CD4-positive, alpha-beta memory T cell (primary cell): ENCODE data around the gene TF. TPM values are rescaled to one million over a fixed set of nuclear protein-coding genes. Genes with fewer than 3 reads are reported as not detected.
"Not testable (repeated sequence)": the region's sequence is repeated elsewhere in the genome, so short reads cannot be mapped to it uniquely, and the experiment has no call there.

Experiments
- CTCF ChIA-PET: fragments of 350-600 bp; sonication (Branson Sonifier 250); formaldehyde crosslinking; loops from one replicate; lab custom pipeline; 2021; ENCODE audit warnings: inconsistent platforms; ENCODE audit not compliant: partially characterized antibody; lab: Charles Lee
- POLR2A ChIA-PET: fragments of 350-600 bp; sonication (Branson Sonifier 250); formaldehyde crosslinking; loops from one replicate; lab custom pipeline; 2021; ENCODE audit not compliant: partially characterized antibody; lab: Charles Lee
- DNase-seq, 5 donors: peaks; one replicate each; pipeline versions ENCODE4 v3.0.0 to v3.0.0-alpha.2; 2020 to 2022; ENCODE audit warnings: mixed read lengths in 1 of 5
- H3K27ac ChIP-seq: one replicate; pipeline ENCODE4 v1.7.0; 2013; ENCODE audit warnings: low read depth, low read length
- H3K27me3 ChIP-seq: 2 replicates; pipeline ENCODE4 v1.7.0; 2013; ENCODE audit warnings: mild to moderate bottlenecking, low read length, moderate library complexity; ENCODE audit not compliant: insufficient read depth
- H3K36me3 ChIP-seq: 2 replicates; pipeline ENCODE4 v1.7.0; 2013; ENCODE audit warnings: mild to moderate bottlenecking, low read length, moderate library complexity; ENCODE audit not compliant: insufficient read depth
- H3K4me1 ChIP-seq: 2 replicates; pipeline ENCODE4 v1.7.0; 2013; ENCODE audit warnings: mild to moderate bottlenecking, low read length, moderate library complexity; ENCODE audit not compliant: insufficient read depth
- H3K4me3 ChIP-seq, 2 donors: one replicate each; pipeline ENCODE4 v1.7.0; 2013; ENCODE audit warnings: low read length in 2 of 2, mild to moderate bottlenecking in 1 of 2
- H3K9me3 ChIP-seq, 2 donors: one replicate each; pipeline ENCODE4 v1.7.0; 2013; ENCODE audit warnings: low read length in 2 of 2, control low read depth in 1 of 2; ENCODE audit not compliant: control insufficient read depth in 1 of 2
- H3K27ac Mint-ChIP-seq, 7 donors: one replicate each; pipeline ENCODE4 v1.8.0; 2020 to 2021; ENCODE audit warnings: mixed read lengths in 7 of 7, mild to moderate bottlenecking in 6 of 7, inconsistent platforms in 3 of 7, moderate library complexity in 3 of 7
- H3K27me3 Mint-ChIP-seq, 2 donors: one replicate each; pipeline ENCODE4 v1.8.0; 2020 to 2021; ENCODE audit warnings: mixed read lengths in 2 of 2
- H3K36me3 Mint-ChIP-seq, 2 donors: one replicate each; pipeline ENCODE4 v1.8.0; 2020 to 2021; ENCODE audit warnings: mixed read lengths in 2 of 2, inconsistent platforms in 1 of 2, mild to moderate bottlenecking in 1 of 2
- H3K4me1 Mint-ChIP-seq, 4 donors: one replicate each; pipeline ENCODE4 v1.8.0; 2020 to 2021; ENCODE audit warnings: mixed read lengths in 4 of 4, mild to moderate bottlenecking in 1 of 4
- H3K4me3 Mint-ChIP-seq, 8 donors: one replicate each; pipeline ENCODE4 v1.8.0; 2020 to 2021; ENCODE audit warnings: mixed read lengths in 8 of 8, mild to moderate bottlenecking in 7 of 8, moderate library complexity in 6 of 8, inconsistent platforms in 3 of 8
- H3K9me3 Mint-ChIP-seq, 8 donors: one replicate each; pipeline ENCODE4 v1.8.0; 2020 to 2021; ENCODE audit warnings: mixed read lengths in 8 of 8, mild to moderate bottlenecking in 5 of 8, inconsistent platforms in 3 of 8, moderate library complexity in 1 of 8
- intact Hi-C: fragments of 100-400 bp; cut with micrococcal nuclease; formaldehyde crosslinking; loops from one replicate; pipeline ENCODE4 v1.15.1; 2023
- polyA plus RNA-seq, 2 donors: library from polyadenylated mRNA; unstranded; fragments of 300-500 nt; fragmentation: Illumina TruSeq; gene quantifications; one replicate each; pipeline ENCODE4 v1.2.3, GENCODE V29; 2021
- total RNA-seq, 2 experiments: library from RNA; stranded (reverse); gene quantifications; one replicate each; pipeline ENCODE4 v1.2.3, GENCODE V29; 2021

The TF gene
- total and polyA plus RNA-seq, 4 experiments from 2014 or later: 0.25 to 0.38 TPM; not detected in 2

- CTCF ChIA-PET, intact Hi-C loops, H3K4me1 Mint-ChIP-seq, H3K27ac ChIP-seq, H3K9me3 Mint-ChIP-seq, H3K36me3 Mint-ChIP-seq, H3K4me3 Mint-ChIP-seq, H3K27me3 ChIP-seq, H3K36me3 ChIP-seq, POLR2A ChIA-PET, H3K4me3 ChIP-seq, H3K9me3 ChIP-seq, DNase-seq, H3K27ac Mint-ChIP-seq, H3K4me1 ChIP-seq: not testable (repeated sequence)
- peaks cover 13 to 25% of the 10 kb centered on the region in 2 donors for H3K27me3 Mint-ChIP-seq
Observed at GRCh38 chr3:133780756-133781155, 34.6 kb downstream of the TF start.

GRCh38 chr3:133781570-133781969, 35.4 kb downstream of the TF start:
- Mint-ChIP-seq H3K27me3 (peaks cover 13 to 20% of the 10 kb centered on the region in 2 donors), H3K36me3 (no peaks in the 10 kb centered on the region), H3K4me1 (no peaks in the 10 kb centered on the region), H3K9me3 (peaks cover 0 to 4% (median 0%) of the 10 kb centered on the region in 8 donors), H3K4me3 (no peak overlapping the region), H3K27ac (no peak overlapping the region)
- DNase-seq: no peak
- Histone ChIP-seq H3K9me3 (no peaks in the 10 kb centered on the region), H3K27me3 (no peaks in the 10 kb centered on the region), H3K4me1 (no peaks in the 10 kb centered on the region), H3K36me3 (no peaks in the 10 kb centered on the region), H3K27ac (no peak overlapping the region), H3K4me3 (no peak overlapping the region)
- intact Hi-C loops: no loop called here
- POLR2A ChIA-PET: no interaction called here
- CTCF ChIA-PET: interaction anchor here (0.6 kb wide), 1 partner anchor 13 kb away, joined by 3 read pairs; no protein-coding TSS in a partner anchor

- POLR2A ChIA-PET: no interaction called here
Observed at GRCh38 chr3:133782454-133782853, 36.3 kb downstream of the TF start.

GRCh38 chr3:133783762-133784161, 37.6 kb downstream of the TF start:
- DNase-seq: no peak
- Histone ChIP-seq H3K27ac (no peak overlapping the region), H3K36me3 (no peaks in the 10 kb centered on the region), H3K9me3 (no peaks in the 10 kb centered on the region), H3K27me3 (no peaks in the 10 kb centered on the region), H3K4me1 (no peaks in the 10 kb centered on the region), H3K4me3 (no peak overlapping the region)
- Mint-ChIP-seq H3K36me3 (no peaks in the 10 kb centered on the region), H3K9me3 (peaks cover 0 to 4% (median 0%) of the 10 kb centered on the region in 8 donors), H3K27me3 (peaks cover 13 to 15% of the 10 kb centered on the region in 2 donors), H3K4me3 (no peak overlapping the region), H3K4me1 (no peaks in the 10 kb centered on the region), H3K27ac (no peak overlapping the region)
- intact Hi-C loops: no loop called here
- ChIA-PET CTCF (no interaction called here), POLR2A (no interaction called here)

More at GRCh38 chr3:133782454-133782853, 36.3 kb downstream of the TF start:
- no peak overlapping the region for H3K4me3 Mint-ChIP-seq
- no peaks in the 10 kb centered on the region for H3K9me3 ChIP-seq
- no peak overlapping the region for H3K27ac Mint-ChIP-seq
- no peaks in the 10 kb centered on the region for H3K4me1 Mint-ChIP-seq
- peaks cover 16 to 17% of the 10 kb centered on the region in 2 donors for H3K27me3 Mint-ChIP-seq
- H3K4me1 ChIP-seq: no peaks in the 10 kb centered on the region
- CTCF ChIA-PET: interaction anchor here (0.7 kb wide), 1 partner anchor 11 kb away, joined by 3 read pairs; no protein-coding TSS in a partner anchor
- no peaks in the 10 kb centered on the region for H3K36me3 Mint-ChIP-seq
- H3K4me3 ChIP-seq: no peak overlapping the region
- H3K27me3 ChIP-seq: no peaks in the 10 kb centered on the region
- H3K9me3 Mint-ChIP-seq: peaks cover 0 to 4% (median 0%) of the 10 kb centered on the region in 8 donors
- no peak for DNase-seq
- no peaks in the 10 kb centered on the region for H3K36me3 ChIP-seq
- intact Hi-C loops: no loop called here
- H3K27ac ChIP-seq: no peak overlapping the region

- H3K9me3 ChIP-seq: no peaks in the 10 kb centered on the region
- H3K9me3 Mint-ChIP-seq: peaks cover 0 to 19% (median 9%) of the 10 kb centered on the region in 8 donors
- CTCF ChIA-PET: no interaction called here
Observed at GRCh38 chr3:133788024-133788423, 41.8 kb downstream of the TF start.

GRCh38 chr3:133792171-133792763, 46.1 kb downstream of the TF start:
- no peak for DNase-seq
- H3K27ac Mint-ChIP-seq: no peak overlapping the region

More at GRCh38 chr3:133788024-133788423, 41.8 kb downstream of the TF start:
- H3K27ac ChIP-seq: no peak overlapping the region
- no peak overlapping the region for H3K4me3 ChIP-seq
- no peak overlapping the region for H3K4me3 Mint-ChIP-seq
- intact Hi-C loops: no loop called here
- H3K27me3 Mint-ChIP-seq: peaks cover 3% of the 10 kb centered on the region in 2 donors
- H3K36me3 ChIP-seq: no peaks in the 10 kb centered on the region
- no peaks in the 10 kb centered on the region for H3K4me1 Mint-ChIP-seq
- DNase-seq: no peak
- peaks cover 0 to 5% of the 10 kb centered on the region in 2 donors for H3K36me3 Mint-ChIP-seq
- H3K27ac Mint-ChIP-seq: no peak overlapping the region
- no peaks in the 10 kb centered on the region for H3K27me3 ChIP-seq
- H3K4me1 ChIP-seq: no peaks in the 10 kb centered on the region
- POLR2A ChIA-PET: no interaction called here

GRCh38 chr3:133797396-133798105, 51.4 kb downstream of the TF start:
- no peaks in the 10 kb centered on the region for H3K9me3 ChIP-seq
- Mint-ChIP-seq H3K36me3 (peaks cover 0 to 5% of the 10 kb centered on the region in 2 donors), H3K27me3 (peaks cover 4 to 24% of the 10 kb centered on the region in 2 donors), H3K9me3 (peaks cover 0 to 9% (median 6%) of the 10 kb centered on the region in 8 donors), H3K4me1 (no peaks in the 10 kb centered on the region), H3K4me3 (no peak overlapping the region), H3K27ac (no peak overlapping the region)
- peaks cover 5% of the 10 kb centered on the region for H3K27me3 ChIP-seq
- intact Hi-C loops: no loop called here
- H3K27ac ChIP-seq: no peak overlapping the region
- CTCF ChIA-PET: no interaction called here
- no peaks in the 10 kb centered on the region for H3K36me3 ChIP-seq
- no peak overlapping the region for H3K4me3 ChIP-seq
- no peak for DNase-seq
- POLR2A ChIA-PET: no interaction called here
- no peaks in the 10 kb centered on the region for H3K4me1 ChIP-seq

More at GRCh38 chr3:133792171-133792763, 46.1 kb downstream of the TF start:
- Histone ChIP-seq H3K4me3 (no peak overlapping the region), H3K36me3 (no peaks in the 10 kb centered on the region), H3K27ac (no peak overlapping the region), H3K4me1 (no peaks in the 10 kb centered on the region), H3K27me3 (no peaks in the 10 kb centered on the region), H3K9me3 (no peaks in the 10 kb centered on the region)
- H3K9me3 Mint-ChIP-seq: peaks cover 0 to 16% (median 12%) of the 10 kb centered on the region in 8 donors
- intact Hi-C loops: no loop called here
- peaks cover 0 to 5% of the 10 kb centered on the region in 2 donors for H3K36me3 Mint-ChIP-seq
- CTCF ChIA-PET: no interaction called here
- H3K27me3 Mint-ChIP-seq: peaks cover 3 to 8% of the 10 kb centered on the region in 2 donors
- POLR2A ChIA-PET: no interaction called here
- H3K4me1 Mint-ChIP-seq: no peaks in the 10 kb centered on the region
- H3K4me3 Mint-ChIP-seq: no peak overlapping the region
